ACC112 (cell line): ENCODE data around the gene IQCM.

Experiments used
- H2AFZ ChIP-seq: fragments of 200-600 bp; sonication (generic); one replicate; pipeline ENCODE4 v1.6.0; 2017; ENCODE audit warnings: antibody characterized with exemption, low read length; ENCODE audit not compliant: unreplicated experiment
- H3K27ac ChIP-seq: fragments of 200-600 bp; sonication (generic); 2 replicates; pipeline ENCODE4 v1.5.1; 2014; ENCODE audit warnings: low read depth, mild to moderate bottlenecking, antibody characterized with exemption, low read length, moderate library complexity
- H3K27me3 ChIP-seq: fragments of 200-600 bp; sonication (generic); 2 replicates; pipeline ENCODE4 v1.6.1; 2014; ENCODE audit warnings: mild to moderate bottlenecking, antibody characterized with exemption, low read length, moderate library complexity, mixed read lengths; ENCODE audit not compliant: insufficient read depth
- H3K36me3 ChIP-seq: fragments of 200-600 bp; sonication (generic); 2 replicates; pipeline ENCODE4 v1.6.1; 2016; ENCODE audit warnings: mild to moderate bottlenecking, antibody characterized with exemption, low read length, moderate library complexity, mixed read lengths; ENCODE audit not compliant: insufficient read depth
- H3K4me1 ChIP-seq: fragments of 200-600 bp; sonication (generic); one replicate; pipeline ENCODE4 v1.6.1; 2016; ENCODE audit warnings: low read length, mixed read lengths; ENCODE audit not compliant: insufficient read depth, unreplicated experiment, control insufficient read depth
- H3K4me3 ChIP-seq: fragments of 200-600 bp; sonication (generic); 2 replicates; pipeline ENCODE4 v1.5.1; 2014; ENCODE audit warnings: mild to moderate bottlenecking, low read depth, low read length
- H3K79me2 ChIP-seq: fragments of 200-600 bp; sonication (generic); one replicate; pipeline ENCODE4 v1.6.0; 2016; ENCODE audit warnings: low read length; ENCODE audit not compliant: control insufficient read depth, unreplicated experiment, insufficient read depth

Gene IQCM

GRCh38 chr4:149801416-149801815 is 14.2 kb downstream of the IQCM start:
- Histone ChIP-seq H3K27ac (no peak overlapping the region), H3K4me1 (no peaks in the 10 kb centered on the region), H3K27me3 (no peaks in the 10 kb centered on the region), H3K4me3 (no peak overlapping the region), H3K36me3 (no peaks in the 10 kb centered on the region), H3K79me2 (no peaks in the 10 kb centered on the region), H2AFZ (no peak overlapping the region)

GRCh38 chr4:149799546-149799945 is 16.1 kb downstream of the IQCM start:
- H3K36me3 ChIP-seq: no peaks in the 10 kb centered on the region
- H3K27me3 ChIP-seq: no peaks in the 10 kb centered on the region
- H3K27ac ChIP-seq: no peak overlapping the region
- no peak overlapping the region for H2AFZ ChIP-seq
- H3K4me1 ChIP-seq: no peaks in the 10 kb centered on the region
- H3K4me3 ChIP-seq: no peak overlapping the region
- H3K79me2 ChIP-seq: no peaks in the 10 kb centered on the region

GRCh38 chr4:149796381-149796780 is 19.3 kb downstream of the IQCM start:
- no peaks in the 10 kb centered on the region for H3K36me3 ChIP-seq
- peaks cover 9% of the 10 kb centered on the region for H3K4me1 ChIP-seq
- no peaks in the 10 kb centered on the region for H3K79me2 ChIP-seq
- no peak overlapping the region for H3K4me3 ChIP-seq
- H3K27me3 ChIP-seq: no peaks in the 10 kb centered on the region
- H3K27ac ChIP-seq: no peak overlapping the region
- no peak overlapping the region for H2AFZ ChIP-seq

GRCh38 chr4:149795256-149795655 is 20.4 kb downstream of the IQCM start:
- no peak overlapping the region for H3K4me3 ChIP-seq
- no peaks in the 10 kb centered on the region for H3K79me2 ChIP-seq
- H3K4me1 ChIP-seq: peaks cover 9% of the 10 kb centered on the region
- no peak overlapping the region for H3K27ac ChIP-seq
- no peaks in the 10 kb centered on the region for H3K36me3 ChIP-seq
- no peaks in the 10 kb centered on the region for H3K27me3 ChIP-seq
- no peak overlapping the region for H2AFZ ChIP-seq

GRCh38 chr4:149794352-149794751 is 21.3 kb downstream of the IQCM start:
- Histone ChIP-seq H3K27ac (no peak overlapping the region), H3K4me1 (peaks cover 9% of the 10 kb centered on the region)

GRCh38 chr4:149793459-149793858 is 22.2 kb downstream of the IQCM start:
- Histone ChIP-seq H3K4me1 (peaks cover 9% of the 10 kb centered on the region), H2AFZ (peak overlapping the region; percentile 11), H3K27ac (no peak overlapping the region), H3K27me3 (no peaks in the 10 kb centered on the region), H3K36me3 (no peaks in the 10 kb centered on the region), H3K79me2 (no peaks in the 10 kb centered on the region), H3K4me3 (no peak overlapping the region)

More at GRCh38 chr4:149794352-149794751, 21.3 kb downstream of the IQCM start:
- no peaks in the 10 kb centered on the region for H3K27me3 ChIP-seq
- no peaks in the 10 kb centered on the region for H3K79me2 ChIP-seq
- no peak overlapping the region for H3K4me3 ChIP-seq
- H3K36me3 ChIP-seq: no peaks in the 10 kb centered on the region
- no peak overlapping the region for H2AFZ ChIP-seq

- Histone ChIP-seq H3K4me3 (no peak overlapping the region), H3K36me3 (no peaks in the 10 kb centered on the region), H2AFZ (no peak overlapping the region), H3K4me1 (peaks cover 9% of the 10 kb centered on the region), H3K27ac (no peak overlapping the region), H3K27me3 (no peaks in the 10 kb centered on the region), H3K79me2 (no peaks in the 10 kb centered on the region)
These were observed 23.8 kb downstream of the IQCM start for GRCh38 chr4:149791851-149792250.

- no peaks in the 10 kb centered on the region for H3K27me3 ChIP-seq
- H3K79me2 ChIP-seq: no peaks in the 10 kb centered on the region
- no peaks in the 10 kb centered on the region for H3K36me3 ChIP-seq
- no peak overlapping the region for H3K4me3 ChIP-seq
- H3K27ac ChIP-seq: no peak overlapping the region
- peaks cover 9% of the 10 kb centered on the region for H3K4me1 ChIP-seq
- H2AFZ ChIP-seq: no peak overlapping the region
These were observed 25.3 kb downstream of the IQCM start for GRCh38 chr4:149790172-149790907.

- H2AFZ ChIP-seq: no peak overlapping the region
These were observed 27.3 kb downstream of the IQCM start for GRCh38 chr4:149788300-149788699.

GRCh38 chr4:149785696-149786431 is 29.8 kb downstream of the IQCM start:
- Histone ChIP-seq H3K27me3 (no peaks in the 10 kb centered on the region), H3K27ac (no peak overlapping the region), H3K36me3 (no peaks in the 10 kb centered on the region), H2AFZ (no peak overlapping the region), H3K4me1 (peaks cover 15% of the 10 kb centered on the region), H3K79me2 (no peaks in the 10 kb centered on the region), H3K4me3 (no peak overlapping the region)

More at GRCh38 chr4:149788300-149788699, 27.3 kb downstream of the IQCM start:
- Histone ChIP-seq H3K27ac (no peak overlapping the region), H3K79me2 (no peaks in the 10 kb centered on the region), H3K4me1 (peaks cover under 1% of the 10 kb centered on the region), H3K36me3 (no peaks in the 10 kb centered on the region), H3K27me3 (no peaks in the 10 kb centered on the region), H3K4me3 (no peak overlapping the region)

- no peaks in the 10 kb centered on the region for H3K27me3 ChIP-seq
- H3K4me3 ChIP-seq: no peak overlapping the region
- no peak overlapping the region for H3K27ac ChIP-seq
- H3K36me3 ChIP-seq: no peaks in the 10 kb centered on the region
- H3K4me1 ChIP-seq: peaks cover 19% of the 10 kb centered on the region
- no peaks in the 10 kb centered on the region for H3K79me2 ChIP-seq
- no peak overlapping the region for H2AFZ ChIP-seq
These were observed 31.6 kb downstream of the IQCM start for GRCh38 chr4:149784018-149784417.
